BE2C (cell line): ENCODE data around the gene ADAMTS12.

Source experiments
- DNase-seq: peaks from one replicate; pipeline ENCODE4 v3.0.0-alpha.2; 2020
- H3K27me3 ChIP-seq: fragments of 250-450 bp; sonication (Bioruptor Pico); 2 replicates; pipeline ENCODE4 v1.5.1; 2020; ENCODE audit warnings: mild to moderate bottlenecking
- H3K36me3 ChIP-seq: fragments of 250-450 bp; sonication (Bioruptor Pico); 2 replicates; pipeline ENCODE4 v1.5.1; 2020; ENCODE audit warnings: mild to moderate bottlenecking
- H3K4me1 ChIP-seq: fragments of 250-450 bp; sonication (Bioruptor Pico); 2 replicates; pipeline ENCODE4 v1.5.1; 2020
- H3K4me3 ChIP-seq: 2 replicates; pipeline ENCODE4 v1.5.1; 2011; ENCODE audit warnings: low read depth, low read length
- H3K9me3 ChIP-seq: fragments of 250-450 bp; sonication (Bioruptor Pico); 2 replicates; pipeline ENCODE4 v1.5.1; 2020
- CTCF ChIP-seq: IDR thresholded peaks from 2 replicates; pipeline ENCODE4 v1.5.1; 2012; ENCODE audit warnings: mild to moderate bottlenecking, low read depth, low read length

The ADAMTS12 gene

GRCh38 chr5:33834334-33834733 is 57.5 kb downstream of the ADAMTS12 start:
- TF ChIP-seq CTCF, result no peak
- no peaks in the 10 kb centered on the region; the same call in 1 of the 2 replicates for H3K27me3 ChIP-seq
- no peaks in the 10 kb centered on the region for H3K9me3 ChIP-seq
- H3K4me1 ChIP-seq, result no peaks in the 10 kb centered on the region
- no peak for DNase-seq
- H3K36me3 ChIP-seq, result no peaks in the 10 kb centered on the region
- no peak overlapping the region for H3K4me3 ChIP-seq

GRCh38 chr5:33833237-33833575 is 58.6 kb downstream of the ADAMTS12 start:
- no peaks in the 10 kb centered on the region for H3K4me1 ChIP-seq
- H3K27me3 ChIP-seq, result peaks cover 9% of the 10 kb centered on the region
- H3K36me3 ChIP-seq, result no peaks in the 10 kb centered on the region
- no peaks in the 10 kb centered on the region for H3K9me3 ChIP-seq
- no peak for DNase-seq
- no peak overlapping the region for H3K4me3 ChIP-seq
- TF ChIP-seq CTCF, result no peak

- no peaks in the 10 kb centered on the region for H3K9me3 ChIP-seq
- H3K36me3 ChIP-seq, result no peaks in the 10 kb centered on the region
- no peak for DNase-seq
- H3K4me1 ChIP-seq, result no peaks in the 10 kb centered on the region
- peaks cover 9% of the 10 kb centered on the region for H3K27me3 ChIP-seq
- no peak overlapping the region for H3K4me3 ChIP-seq
- no peak for TF ChIP-seq CTCF
Observed at GRCh38 chr5:33832404-33833236, 59.2 kb downstream of the ADAMTS12 start.

GRCh38 chr5:33831041-33831440 is 60.7 kb downstream of the ADAMTS12 start:
- no peak for DNase-seq
- Histone ChIP-seq H3K4me1 (no peaks in the 10 kb centered on the region), H3K4me3 (no peak overlapping the region), H3K9me3 (no peaks in the 10 kb centered on the region), H3K36me3 (no peaks in the 10 kb centered on the region), H3K27me3 (peaks cover 15% of the 10 kb centered on the region)
- TF ChIP-seq CTCF, result no peak

- Histone ChIP-seq H3K36me3 (no peaks in the 10 kb centered on the region), H3K9me3 (no peaks in the 10 kb centered on the region), H3K27me3 (peaks cover 15% of the 10 kb centered on the region; the same call in 1 of the 2 replicates), H3K4me1 (no peaks in the 10 kb centered on the region), H3K4me3 (no peak overlapping the region)
- TF ChIP-seq CTCF, result no peak
- DNase-seq, result no peak
Observed at GRCh38 chr5:33829430-33829829, 62.4 kb downstream of the ADAMTS12 start.

GRCh38 chr5:33828626-33829308 is 63.0 kb downstream of the ADAMTS12 start:
- TF ChIP-seq CTCF, result no peak
- Histone ChIP-seq H3K36me3 (no peaks in the 10 kb centered on the region), H3K27me3 (peaks cover 15% of the 10 kb centered on the region; the same call in 1 of the 2 replicates), H3K4me3 (no peak overlapping the region), H3K4me1 (no peaks in the 10 kb centered on the region), H3K9me3 (no peaks in the 10 kb centered on the region)
- DNase-seq, result no peak
